ENCODE data around the gene HIPK2.
"Not testable (repeated sequence)": the region's sequence is repeated elsewhere in the genome, so short reads cannot be mapped to it uniquely, and the experiment has no call there.

DNA sequence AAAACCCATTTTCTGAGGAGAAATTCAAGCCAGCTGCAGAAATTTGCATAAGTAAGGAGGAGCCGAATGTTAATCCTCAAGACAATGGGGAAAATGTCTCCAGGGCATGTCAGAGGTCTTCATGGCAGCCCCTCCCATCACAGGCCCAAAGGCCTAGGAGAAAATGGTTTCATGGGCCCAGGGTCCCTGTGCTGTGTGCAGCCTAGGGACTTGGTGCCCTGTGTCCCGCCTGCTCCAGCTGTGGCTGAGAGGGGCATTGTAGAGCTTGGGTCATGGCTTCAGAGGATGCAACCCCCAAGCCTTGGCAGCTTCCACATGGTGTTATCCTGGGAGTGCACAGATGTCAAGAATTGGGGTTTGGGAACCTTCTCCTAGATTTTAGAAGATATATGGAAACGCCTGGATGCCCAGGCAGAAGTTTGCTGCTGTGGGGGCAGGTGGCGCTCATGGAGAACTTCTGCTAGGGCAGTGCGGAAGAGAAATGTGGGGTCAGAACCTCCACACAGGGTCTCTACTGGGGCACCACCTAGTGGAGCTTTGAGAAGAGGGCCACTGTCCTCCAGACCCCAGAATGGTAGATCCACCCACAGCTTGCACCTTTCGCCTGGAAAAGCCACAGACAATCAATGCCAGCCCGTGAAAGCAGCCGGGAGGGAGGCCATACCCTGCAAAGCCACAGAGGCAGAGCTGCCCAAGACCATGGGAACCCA lies 223.7 kb downstream of the HIPK2 start:
- TF ChIP-seq, protein P1, sequence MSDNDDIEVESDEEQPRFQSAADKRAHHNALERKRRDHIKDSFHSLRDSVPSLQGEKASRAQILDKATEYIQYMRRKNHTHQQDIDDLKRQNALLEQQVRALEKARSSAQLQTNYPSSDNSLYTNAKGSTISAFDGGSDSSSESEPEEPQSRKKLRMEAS (IDR thresholded peaks at IDR 0.05) = not testable (repeated sequence)
- TF ChIP-seq EP300 (IDR thresholded peaks at IDR 0.05; ENCODE audit: borderline replicate concordance); CREB1 (IDR thresholded peaks at IDR 0.05; ENCODE audit: low read depth); TEAD4 (IDR thresholded peaks at IDR 0.05); TAF1 (IDR thresholded peaks at IDR 0.05; ENCODE audit: low read depth); YY1 (IDR thresholded peaks at IDR 0.05; ENCODE audit: low read depth): not testable (repeated sequence)
- TF ChIP-seq, protein P2, sequence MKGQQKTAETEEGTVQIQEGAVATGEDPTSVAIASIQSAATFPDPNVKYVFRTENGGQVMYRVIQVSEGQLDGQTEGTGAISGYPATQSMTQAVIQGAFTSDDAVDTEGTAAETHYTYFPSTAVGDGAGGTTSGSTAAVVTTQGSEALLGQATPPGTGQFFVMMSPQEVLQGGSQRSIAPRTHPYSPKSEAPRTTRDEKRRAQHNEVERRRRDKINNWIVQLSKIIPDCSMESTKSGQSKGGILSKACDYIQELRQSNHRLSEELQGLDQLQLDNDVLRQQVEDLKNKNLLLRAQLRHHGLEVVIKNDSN (IDR thresholded peaks at IDR 0.05) = not testable (repeated sequence)
- TF ChIP-seq, protein P3, sequence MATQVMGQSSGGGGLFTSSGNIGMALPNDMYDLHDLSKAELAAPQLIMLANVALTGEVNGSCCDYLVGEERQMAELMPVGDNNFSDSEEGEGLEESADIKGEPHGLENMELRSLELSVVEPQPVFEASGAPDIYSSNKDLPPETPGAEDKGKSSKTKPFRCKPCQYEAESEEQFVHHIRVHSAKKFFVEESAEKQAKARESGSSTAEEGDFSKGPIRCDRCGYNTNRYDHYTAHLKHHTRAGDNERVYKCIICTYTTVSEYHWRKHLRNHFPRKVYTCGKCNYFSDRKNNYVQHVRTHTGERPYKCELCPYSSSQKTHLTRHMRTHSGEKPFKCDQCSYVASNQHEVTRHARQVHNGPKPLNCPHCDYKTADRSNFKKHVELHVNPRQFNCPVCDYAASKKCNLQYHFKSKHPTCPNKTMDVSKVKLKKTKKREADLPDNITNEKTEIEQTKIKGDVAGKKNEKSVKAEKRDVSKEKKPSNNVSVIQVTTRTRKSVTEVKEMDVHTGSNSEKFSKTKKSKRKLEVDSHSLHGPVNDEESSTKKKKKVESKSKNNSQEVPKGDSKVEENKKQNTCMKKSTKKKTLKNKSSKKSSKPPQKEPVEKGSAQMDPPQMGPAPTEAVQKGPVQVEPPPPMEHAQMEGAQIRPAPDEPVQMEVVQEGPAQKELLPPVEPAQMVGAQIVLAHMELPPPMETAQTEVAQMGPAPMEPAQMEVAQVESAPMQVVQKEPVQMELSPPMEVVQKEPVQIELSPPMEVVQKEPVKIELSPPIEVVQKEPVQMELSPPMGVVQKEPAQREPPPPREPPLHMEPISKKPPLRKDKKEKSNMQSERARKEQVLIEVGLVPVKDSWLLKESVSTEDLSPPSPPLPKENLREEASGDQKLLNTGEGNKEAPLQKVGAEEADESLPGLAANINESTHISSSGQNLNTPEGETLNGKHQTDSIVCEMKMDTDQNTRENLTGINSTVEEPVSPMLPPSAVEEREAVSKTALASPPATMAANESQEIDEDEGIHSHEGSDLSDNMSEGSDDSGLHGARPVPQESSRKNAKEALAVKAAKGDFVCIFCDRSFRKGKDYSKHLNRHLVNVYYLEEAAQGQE (IDR thresholded peaks at IDR 0.05; ENCODE audit: low read depth) = not testable (repeated sequence)
